PFSK-1 (cell line): ENCODE results near the gene MUC4.

ENCODE experiments used
- FOXP2 ChIP-seq: optimal IDR thresholded peaks from 2 replicates; pipeline ENCODE3; 2011; ENCODE audit warnings: borderline replicate concordance, control low read depth, inconsistent platforms; ENCODE audit not compliant: insufficient read depth; ENCODE audit errors: extremely low read length, extremely low read depth
- POLR2AphosphoS5 ChIP-seq: IDR thresholded peaks from 2 replicates; pipeline ENCODE4 v1.6.1; 2012; ENCODE audit warnings: low read depth, mild to moderate bottlenecking, control low read depth, low read length, moderate library complexity
- SIN3A ChIP-seq: IDR thresholded peaks from 2 replicates; pipeline ENCODE4 v1.6.1; 2012; ENCODE audit warnings: mild to moderate bottlenecking, low read length, moderate library complexity, borderline replicate concordance; ENCODE audit not compliant: insufficient read depth
- TAF1 ChIP-seq: IDR thresholded peaks from 2 replicates; pipeline ENCODE4 v1.6.1; 2012; ENCODE audit warnings: low read length, control low read depth, borderline replicate concordance; ENCODE audit not compliant: insufficient read depth
- TF ChIP-seq, protein P1 (sequence below), 2 experiments: IDR thresholded peaks; 2 replicates each; pipeline versions ENCODE4 v1.6.1 to v1.8.0; 2011 to 2012; ENCODE audit warnings: low read depth in 2 of 2, low read length in 2 of 2, control low read depth in 1 of 2, inconsistent platforms in 1 of 2, mild to moderate bottlenecking in 1 of 2, moderate library complexity in 1 of 2; ENCODE audit not compliant: insufficient read depth in 1 of 2

MUC4 gene

DNA sequence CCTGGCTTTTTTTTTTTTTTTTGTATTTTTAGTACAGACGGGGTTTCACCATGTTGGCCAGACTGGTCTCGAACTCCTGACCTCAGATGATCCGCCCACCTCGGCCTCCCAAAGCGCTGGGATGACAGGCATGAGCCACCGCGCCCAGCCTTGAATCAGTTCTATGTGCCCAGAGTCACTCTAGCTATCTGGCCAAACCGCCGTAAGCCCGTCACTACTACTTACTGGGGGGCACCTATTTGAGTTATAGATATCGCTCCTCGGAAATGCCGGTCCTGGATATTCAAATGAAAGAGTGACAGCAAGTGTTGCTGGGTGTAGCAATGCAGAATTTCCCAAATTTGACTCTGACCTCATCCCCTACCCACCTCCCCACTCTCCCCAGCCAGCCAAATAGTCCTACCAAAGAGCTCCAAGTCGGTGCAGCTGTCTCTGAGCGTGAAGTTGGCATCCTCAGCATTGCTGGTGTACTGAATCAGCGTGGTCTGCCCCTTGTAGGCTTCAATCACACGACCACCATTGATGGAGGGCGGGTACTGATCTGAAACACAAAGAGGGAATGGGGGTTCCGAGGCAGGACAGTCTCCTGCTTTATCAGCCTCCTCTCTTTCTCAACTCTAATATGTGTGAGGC, 52.9 kb downstream of the MUC4 start:
- TF ChIP-seq, protein P1, sequence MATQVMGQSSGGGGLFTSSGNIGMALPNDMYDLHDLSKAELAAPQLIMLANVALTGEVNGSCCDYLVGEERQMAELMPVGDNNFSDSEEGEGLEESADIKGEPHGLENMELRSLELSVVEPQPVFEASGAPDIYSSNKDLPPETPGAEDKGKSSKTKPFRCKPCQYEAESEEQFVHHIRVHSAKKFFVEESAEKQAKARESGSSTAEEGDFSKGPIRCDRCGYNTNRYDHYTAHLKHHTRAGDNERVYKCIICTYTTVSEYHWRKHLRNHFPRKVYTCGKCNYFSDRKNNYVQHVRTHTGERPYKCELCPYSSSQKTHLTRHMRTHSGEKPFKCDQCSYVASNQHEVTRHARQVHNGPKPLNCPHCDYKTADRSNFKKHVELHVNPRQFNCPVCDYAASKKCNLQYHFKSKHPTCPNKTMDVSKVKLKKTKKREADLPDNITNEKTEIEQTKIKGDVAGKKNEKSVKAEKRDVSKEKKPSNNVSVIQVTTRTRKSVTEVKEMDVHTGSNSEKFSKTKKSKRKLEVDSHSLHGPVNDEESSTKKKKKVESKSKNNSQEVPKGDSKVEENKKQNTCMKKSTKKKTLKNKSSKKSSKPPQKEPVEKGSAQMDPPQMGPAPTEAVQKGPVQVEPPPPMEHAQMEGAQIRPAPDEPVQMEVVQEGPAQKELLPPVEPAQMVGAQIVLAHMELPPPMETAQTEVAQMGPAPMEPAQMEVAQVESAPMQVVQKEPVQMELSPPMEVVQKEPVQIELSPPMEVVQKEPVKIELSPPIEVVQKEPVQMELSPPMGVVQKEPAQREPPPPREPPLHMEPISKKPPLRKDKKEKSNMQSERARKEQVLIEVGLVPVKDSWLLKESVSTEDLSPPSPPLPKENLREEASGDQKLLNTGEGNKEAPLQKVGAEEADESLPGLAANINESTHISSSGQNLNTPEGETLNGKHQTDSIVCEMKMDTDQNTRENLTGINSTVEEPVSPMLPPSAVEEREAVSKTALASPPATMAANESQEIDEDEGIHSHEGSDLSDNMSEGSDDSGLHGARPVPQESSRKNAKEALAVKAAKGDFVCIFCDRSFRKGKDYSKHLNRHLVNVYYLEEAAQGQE (IDR thresholded peaks at IDR 0.05; ENCODE audit: insufficient read depth in 1 of 2, low read depth in 2 of 2, low read length in 2 of 2), result no peak
- TF ChIP-seq SIN3A, result no peak
- TF ChIP-seq POLR2AphosphoS5, result no peak

DNA sequence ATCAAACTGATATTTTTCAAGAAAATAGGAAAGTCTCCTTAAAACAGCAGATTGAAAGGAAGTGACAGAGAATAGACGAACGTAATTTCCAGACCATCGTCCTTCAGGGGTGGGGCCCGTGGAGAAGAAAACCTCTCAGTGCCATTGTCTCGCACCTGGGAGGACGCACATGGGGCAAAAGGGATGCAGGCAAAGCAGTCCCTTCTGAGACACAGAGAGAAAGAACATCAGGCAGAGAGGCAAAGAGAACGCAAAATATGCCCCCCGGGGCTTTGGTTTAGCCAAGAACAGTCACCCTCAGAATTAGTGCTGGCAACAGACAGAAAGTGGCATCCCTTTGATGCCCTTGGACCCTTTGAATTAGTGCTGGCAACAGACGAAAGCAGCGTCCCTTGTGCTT, 53.9 kb downstream of the MUC4 start:
- TF ChIP-seq TAF1 (no peak), POLR2AphosphoS5 (no peak), SIN3A (no peak), FOXP2 (no peak)
- TF ChIP-seq, protein P1 (IDR thresholded peaks at IDR 0.05; ENCODE audit: insufficient read depth in 1 of 2, low read depth in 2 of 2, low read length in 2 of 2), result no peak

DNA sequence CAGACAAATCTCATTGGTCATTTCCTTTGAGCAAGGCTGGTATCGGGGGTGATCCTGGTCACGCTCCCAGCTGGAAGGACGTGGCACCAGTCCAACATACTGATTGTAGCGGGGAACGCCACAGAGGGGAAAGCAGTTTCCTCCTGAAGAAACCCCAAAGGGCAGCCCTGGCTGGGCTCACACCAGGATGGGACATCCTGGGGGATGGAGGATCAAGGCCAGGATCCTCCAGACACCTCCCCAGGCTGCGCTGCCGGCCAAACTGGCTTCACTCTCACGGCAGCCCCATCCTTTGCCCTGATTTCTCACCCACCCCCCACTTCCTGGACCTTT, 54.3 kb downstream of the MUC4 start:
- TF ChIP-seq FOXP2 (no peak), POLR2AphosphoS5 (no peak), TAF1 (no peak), SIN3A (no peak)
- TF ChIP-seq, protein P1 (IDR thresholded peaks at IDR 0.05; ENCODE audit: insufficient read depth in 1 of 2, low read depth in 2 of 2, low read length in 2 of 2), result no peak

DNA sequence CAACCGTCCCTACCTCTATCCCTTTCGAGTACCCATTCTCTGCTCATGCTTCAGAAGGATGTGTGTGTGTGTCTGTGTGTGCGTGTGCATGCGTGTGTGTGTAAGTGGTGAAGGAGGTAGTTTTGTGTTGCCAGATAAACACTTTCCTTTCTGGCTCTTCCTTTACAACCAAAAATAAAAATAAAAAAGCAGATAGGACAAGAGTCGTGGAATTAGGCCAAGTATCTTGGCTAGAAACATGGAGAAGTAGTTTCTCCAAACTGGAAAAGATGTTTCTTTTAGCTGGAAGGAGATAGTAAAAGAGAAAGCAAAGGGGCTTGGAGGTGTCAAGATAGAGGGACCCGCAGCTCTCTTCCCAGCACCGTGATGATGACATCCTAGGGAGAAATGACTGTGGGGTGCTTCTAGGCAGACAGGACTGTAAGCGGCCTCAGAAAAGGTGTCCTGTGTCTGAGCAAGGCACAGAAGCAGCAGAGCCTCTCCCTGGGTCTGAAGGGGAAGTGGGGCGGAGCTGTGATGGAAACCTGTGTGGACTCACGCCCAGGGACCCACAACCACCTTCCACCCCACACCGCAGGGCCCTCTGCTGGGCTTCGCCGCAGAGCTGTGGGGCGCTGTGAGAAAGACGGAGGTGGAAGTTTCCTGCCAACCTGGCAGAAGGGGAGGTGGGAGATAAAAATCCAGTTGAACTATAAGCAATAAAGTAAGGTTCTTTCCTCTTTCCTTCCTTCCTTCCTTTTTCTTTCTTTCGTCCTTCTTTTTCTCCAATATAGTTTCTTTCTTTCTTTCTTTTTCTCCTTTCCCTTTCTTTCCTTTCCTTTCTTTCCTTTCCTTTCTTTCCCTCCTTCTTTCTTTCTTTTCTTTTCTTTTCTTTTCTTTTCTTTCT, 55.7 kb downstream of the MUC4 start:
- no peak for TF ChIP-seq SIN3A
- TF ChIP-seq TAF1, result no peak
- TF ChIP-seq, protein P1 (IDR thresholded peaks at IDR 0.05; ENCODE audit: insufficient read depth in 1 of 2, low read depth in 2 of 2, low read length in 2 of 2), result no peak
- TF ChIP-seq POLR2AphosphoS5, result no peak
- no peak for TF ChIP-seq FOXP2
